NCI-H446 treated with DMSO at 0.1 percent for 48 hours (cell line): ENCODE results near the gene ZXDC.
A peak's percentile ranks its signal among the peaks of the same experiment; 100 is the strongest.

ENCODE experiments used
- DNase-seq: peaks from one replicate; lab custom pipeline; 2025; lab: John Stamatoyannopoulos, UW

ZXDC gene

DNA sequence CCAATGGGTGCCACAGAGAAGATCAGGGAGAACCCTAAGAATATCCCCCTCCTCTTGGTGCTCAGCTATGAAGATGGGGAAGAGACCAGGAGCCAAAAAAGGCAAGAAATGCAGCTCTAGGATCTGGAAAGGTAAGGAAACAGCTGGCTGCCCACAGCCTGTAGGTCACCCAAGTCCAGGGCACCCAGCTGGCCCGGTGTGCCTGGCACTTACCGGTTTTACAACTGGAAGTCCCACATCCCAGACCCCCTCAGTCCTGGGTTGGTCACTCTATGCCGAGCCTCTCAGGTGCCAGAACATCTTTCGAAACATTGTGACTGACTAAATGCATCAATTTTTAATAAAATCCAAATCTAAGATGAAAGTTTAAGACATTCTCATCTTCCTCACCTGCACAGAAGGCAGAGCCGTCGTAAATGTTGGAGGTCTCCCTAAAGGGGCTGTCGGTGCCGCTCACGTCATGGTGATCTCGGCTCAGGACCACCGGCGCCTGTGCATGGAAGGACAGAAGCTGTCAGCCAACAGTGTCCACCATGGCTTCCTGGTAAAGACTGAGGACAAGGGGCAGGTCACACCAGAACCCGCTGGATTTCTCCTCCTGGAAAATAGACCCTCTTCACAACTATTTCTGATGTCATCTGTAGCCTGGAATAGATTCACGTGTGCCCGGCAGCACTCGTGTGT, 13.3 kb upstream of the ZXDC start:
- no peak for DNase-seq

DNA sequence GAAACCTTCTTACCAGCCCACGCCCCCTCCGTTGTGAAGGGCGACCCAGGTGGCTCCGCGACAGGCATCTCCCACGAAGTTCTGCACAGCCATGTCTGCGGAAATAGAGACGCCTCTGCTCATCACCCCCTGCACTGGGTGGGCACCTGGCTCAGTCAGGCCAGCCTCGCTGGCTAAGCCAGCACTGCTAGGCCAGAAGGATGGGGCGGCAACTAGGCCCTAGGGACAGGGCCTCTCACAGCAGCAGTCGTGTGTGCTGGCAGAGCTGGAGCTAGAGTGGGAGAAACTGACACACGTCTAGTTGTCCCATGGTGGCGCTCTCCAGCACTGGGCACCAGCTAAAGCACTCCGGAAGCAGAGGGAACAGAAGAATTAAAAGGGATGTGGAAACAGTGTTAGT, 12.5 kb upstream of the ZXDC start:
- DNase-seq: no peak

DNA sequence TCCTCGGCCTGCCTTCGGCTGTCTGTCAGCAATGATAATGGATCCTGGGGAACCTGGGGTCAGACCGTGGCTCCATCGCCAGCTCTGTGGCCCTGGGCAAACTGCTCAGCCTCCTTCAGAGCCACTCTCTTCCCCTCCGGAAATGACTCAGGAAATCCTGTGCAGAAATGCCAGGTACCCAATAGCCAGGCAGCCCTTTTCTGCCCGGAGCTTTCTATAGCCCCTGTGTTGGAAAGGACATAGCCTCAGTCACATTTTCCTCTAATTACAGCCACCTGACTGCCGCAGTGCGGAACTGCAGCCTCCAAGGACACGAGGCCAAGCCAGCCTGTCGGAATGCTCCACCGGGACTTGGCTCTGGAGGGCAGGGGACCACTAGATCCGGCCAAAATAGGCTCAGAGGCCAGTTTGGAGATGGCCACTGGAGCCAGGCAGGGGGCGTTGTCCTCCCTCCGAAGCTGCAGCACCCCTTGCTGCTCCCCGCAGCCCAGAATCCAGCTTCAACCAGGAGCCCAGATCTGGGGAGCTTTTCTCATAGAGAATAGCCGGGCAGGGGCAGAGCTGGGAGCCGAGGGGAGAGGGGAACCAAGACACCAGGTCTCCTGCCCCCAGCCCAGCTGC, 11.6 kb upstream of the ZXDC start:
- no peak for DNase-seq

DNA sequence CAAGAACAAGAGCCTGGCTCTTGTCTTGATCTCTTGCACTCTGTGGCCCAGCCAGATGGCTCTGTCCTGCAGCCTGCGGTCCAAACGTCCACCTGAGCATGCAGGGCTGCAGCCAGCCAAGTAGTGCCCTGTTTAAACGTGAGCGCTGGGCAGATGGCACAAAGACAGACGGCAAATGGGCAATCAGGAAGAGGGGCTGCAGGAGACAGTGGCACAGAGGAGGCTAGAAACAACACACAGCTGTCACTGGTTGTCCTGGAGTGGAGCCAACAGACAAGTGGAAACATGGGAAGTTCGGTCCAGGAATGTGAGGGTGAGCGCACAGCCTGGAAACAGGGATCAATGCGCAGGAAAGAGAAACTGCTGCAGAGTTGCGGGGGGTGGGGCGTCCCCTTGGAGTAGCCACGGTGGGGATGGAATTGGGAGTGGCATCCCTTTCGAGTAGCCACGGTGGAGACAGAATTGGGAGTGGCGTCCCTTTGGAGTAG, 10.7 kb upstream of the ZXDC start:
- DNase-seq: peak; percentile 37

DNA sequence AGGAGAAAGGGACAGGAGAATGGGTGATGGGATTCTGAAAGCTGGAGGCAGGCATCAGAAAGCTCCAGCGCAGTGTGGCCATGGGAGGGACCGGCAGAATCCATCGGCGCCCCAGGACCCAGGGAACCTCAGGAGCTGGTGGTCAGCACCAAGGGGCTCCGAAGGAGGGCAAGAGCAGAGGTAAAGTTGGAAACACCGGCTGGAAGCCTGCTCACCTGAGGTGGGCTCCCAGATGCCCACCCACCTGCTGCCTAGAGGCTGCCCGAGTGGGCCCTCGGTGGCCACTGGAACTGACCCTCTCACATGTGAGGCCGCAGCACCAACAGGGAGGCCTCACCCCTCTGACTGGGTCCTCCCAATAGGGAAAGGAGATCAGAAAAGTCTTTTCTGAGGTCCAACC, 10.3 kb upstream of the ZXDC start:
- DNase-seq: no peak

DNA sequence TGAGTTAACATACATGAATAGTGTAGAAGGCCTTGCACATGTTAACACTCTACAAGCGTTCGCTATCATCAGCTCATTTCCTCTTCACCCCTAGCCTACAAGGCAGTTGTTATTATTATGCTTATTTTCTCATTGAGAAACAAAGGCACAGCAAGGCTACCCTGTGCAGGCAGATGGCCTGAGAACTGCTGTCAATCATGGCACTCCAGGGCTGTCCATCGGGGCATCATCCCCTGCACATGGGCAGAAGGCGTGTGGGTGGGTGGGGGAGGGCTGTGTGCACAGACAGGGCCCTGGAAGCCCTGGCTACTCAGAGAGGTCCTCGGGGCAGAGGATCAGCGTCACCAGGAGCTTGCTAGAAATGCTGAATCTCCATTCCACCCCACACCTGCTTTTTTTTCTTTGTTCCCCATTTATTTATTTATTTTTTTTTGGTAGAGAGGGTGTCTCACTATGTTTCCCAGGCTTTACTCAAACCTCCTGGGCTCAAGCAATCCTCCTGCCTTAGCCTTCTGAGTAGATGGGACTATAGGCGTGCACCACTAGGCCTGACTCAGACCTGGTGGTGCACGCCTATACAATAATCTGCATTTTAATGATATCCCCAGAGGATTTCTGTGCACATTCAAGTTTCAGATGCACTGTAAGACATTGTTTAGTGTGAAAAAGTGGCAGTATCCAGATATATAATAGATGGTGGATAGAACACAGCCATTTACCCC, 9.6 kb upstream of the ZXDC start:
- DNase-seq: no peak

DNA sequence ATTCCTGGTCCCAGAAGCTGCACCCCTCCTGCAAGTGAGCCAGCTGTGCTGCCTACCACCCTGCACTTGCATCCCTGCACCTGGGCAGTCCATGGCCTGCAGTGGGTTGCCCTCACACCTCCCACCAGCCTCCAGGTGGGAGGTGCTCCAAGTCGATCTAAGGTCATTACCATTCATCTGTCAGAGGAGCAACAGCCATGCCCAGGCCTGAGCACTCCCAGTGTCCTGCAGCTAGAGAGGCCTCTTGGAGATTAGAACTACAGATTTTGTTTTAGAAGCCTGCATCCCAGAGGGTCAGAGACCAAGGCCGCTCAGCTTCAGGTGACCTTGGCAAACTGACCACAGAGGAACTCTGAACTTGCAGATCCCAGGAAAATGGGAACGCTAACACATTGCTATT, 9.0 kb upstream of the ZXDC start:
- no peak for DNase-seq

DNA sequence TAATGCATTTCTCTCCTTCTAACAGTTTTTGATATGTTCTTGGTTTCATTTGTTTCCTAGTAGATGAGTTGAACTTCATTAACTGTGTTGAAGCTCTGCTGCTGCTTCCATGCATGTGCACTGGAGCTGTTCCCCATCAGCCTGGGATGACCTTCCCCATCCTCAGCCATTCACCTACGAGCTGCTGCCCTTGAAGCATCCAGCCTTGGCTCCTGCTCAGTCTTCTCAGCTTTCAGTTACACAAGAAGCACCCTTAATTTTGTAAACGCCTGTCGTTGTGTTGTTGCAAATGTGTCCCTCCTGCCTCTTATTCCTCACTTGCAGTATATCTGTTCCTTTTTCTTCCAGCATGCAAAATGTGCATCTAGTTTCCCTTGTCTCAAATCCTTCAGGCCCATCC, 8.5 kb upstream of the ZXDC start:
- DNase-seq: no peak

DNA sequence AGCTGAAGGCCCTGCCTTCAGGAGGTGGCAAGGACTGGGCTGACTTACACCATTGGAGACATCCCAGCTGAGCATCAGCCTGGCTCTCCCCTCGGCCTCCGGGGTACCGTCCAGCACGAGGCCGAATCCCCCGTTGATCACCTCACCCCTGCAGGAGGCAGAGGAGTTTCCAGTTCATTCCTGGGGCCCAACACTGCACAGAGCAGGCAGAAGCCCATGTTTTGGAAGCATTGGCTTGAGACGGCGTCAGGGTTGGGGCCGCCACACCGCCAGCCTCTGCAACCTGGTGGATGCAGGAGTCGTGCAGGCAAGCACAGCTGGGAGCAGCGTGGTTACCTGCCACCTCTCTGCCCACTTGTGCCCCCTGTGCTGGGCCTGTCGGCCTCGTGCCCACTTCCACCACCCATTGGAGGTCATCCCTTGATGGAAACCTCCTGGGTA, 7.7 kb upstream of the ZXDC start:
- DNase-seq: no peak

DNA sequence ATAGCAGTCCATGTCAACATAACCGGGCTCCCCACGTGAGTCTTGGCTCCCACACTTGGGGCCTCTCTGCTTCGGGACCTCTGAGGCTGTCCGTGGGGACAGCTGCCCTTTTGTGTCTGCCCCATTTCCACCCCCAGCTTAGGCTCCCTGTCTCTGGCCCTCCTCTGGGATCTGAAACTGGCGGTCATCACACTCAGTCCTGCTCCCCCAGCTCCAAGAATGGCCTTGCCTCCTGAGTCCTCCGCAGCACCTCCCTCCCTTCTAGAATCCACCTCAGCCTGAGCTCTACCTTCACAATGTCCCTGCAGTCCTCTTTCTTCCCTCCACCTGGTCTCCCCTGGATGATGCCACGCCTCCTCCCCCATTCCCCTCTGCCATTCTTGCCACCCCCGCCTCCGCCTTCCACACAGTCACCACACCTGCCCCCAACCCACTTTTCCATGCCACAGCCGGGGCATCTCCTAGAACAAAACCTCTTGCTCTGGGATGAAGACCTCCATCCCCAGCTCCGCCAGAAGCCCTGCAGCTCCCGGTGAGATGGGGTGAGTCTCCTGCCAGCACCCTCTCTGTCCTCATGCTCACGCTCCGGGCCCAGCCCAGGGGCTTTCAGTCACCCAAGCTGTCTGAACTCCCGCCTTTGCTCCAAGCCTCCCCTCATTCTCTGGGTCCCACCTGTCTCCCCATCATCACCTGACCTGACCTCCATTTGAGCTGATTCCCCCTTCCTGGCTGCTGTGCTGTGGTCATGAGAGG, 7.0 kb upstream of the ZXDC start:
- DNase-seq: no peak

DNA sequence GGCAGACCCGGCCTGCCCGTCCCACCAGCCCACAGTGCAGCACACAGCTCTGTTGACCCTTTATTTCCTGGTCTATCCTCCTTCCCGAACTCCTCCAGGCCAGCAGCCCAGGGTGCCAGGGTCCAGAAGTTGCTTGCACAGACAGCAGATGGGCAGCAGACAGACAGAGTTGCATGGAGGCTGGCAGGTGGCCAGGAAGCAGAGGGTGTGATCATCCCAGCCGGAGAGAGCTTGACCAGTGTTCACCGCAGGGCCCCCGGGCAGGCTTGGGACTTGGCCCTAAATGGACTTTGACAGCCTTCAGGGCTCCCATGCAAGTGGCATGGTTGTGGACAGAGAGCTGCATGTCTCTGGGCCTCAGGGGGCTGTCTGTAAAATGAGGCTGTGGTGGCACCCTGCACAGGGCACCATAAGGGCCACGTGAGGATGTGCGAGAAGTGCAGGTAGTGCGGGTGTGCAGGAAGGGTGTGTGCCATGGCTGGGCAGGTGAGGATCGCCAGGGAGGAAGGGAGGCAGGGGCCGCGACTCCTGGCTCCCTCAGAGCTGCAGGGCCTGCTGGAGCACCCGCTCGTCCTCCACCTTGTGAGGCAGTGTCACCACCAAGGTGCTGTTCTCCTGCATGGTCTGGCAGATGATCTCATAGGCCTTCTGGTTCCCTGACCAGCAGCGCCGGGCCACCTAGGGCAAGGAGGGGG, 6.3 kb upstream of the ZXDC start:
- DNase-seq: peak; percentile 39

DNA sequence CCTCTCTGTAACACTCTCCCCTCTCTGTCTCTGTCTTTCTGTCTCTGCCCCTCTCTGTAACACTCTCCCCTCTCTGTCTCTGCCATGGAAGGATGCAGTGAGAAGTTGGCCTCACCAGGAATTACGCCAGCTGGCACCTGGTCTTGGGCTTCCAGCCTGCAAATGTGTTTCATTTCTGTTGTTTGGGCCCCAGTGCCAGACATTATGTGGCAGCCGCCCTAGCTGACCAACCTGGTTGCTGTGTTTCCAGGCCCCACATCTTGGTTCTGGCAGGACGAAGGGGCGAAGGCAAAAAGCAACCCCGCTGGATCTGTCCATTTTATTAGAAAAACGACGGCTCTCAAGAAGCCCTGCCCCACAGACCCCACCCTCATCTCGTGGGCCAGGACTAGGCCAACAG, 5.2 kb upstream of the ZXDC start:
- peak; percentile 68 for DNase-seq

DNA sequence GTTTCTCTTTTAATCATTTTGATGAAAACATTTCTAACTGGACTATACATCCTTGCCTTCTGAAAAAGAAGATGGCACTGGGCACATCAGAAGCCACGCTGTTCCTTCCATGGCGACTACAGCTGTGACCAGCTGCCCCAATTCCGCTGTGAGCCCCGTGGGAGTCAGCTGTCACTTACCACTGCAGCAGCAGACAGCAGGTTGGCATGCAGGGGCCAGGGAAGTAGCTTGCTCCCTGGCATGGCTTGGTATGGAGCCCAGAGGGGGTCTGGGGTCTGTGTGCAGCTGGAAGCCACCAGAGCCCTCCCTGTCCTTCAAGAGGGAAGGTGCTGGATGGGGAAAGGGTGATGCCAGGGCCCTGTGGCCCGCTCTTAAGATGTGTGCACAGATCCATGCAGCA, 4.5 kb upstream of the ZXDC start:
- no peak for DNase-seq

DNA sequence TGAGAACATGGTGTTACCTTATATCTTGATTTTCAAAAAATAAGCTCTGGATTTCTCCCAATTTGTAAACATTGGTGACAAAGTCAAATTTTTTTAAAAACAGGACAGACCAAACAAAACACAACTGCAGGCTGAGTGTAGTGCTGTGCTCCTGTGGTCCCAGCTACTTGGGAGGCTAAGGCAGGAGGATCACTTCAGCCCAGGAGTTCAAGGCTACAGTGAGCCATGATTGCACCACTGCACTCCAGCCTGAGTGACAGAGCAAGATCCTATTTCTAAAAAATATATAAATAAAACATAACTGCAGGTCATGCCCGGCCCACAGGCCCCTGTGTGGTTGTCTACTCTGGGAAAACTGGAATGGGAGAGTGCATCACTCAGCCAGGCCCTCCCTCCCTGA, 4.0 kb upstream of the ZXDC start:
- DNase-seq: no peak

DNA sequence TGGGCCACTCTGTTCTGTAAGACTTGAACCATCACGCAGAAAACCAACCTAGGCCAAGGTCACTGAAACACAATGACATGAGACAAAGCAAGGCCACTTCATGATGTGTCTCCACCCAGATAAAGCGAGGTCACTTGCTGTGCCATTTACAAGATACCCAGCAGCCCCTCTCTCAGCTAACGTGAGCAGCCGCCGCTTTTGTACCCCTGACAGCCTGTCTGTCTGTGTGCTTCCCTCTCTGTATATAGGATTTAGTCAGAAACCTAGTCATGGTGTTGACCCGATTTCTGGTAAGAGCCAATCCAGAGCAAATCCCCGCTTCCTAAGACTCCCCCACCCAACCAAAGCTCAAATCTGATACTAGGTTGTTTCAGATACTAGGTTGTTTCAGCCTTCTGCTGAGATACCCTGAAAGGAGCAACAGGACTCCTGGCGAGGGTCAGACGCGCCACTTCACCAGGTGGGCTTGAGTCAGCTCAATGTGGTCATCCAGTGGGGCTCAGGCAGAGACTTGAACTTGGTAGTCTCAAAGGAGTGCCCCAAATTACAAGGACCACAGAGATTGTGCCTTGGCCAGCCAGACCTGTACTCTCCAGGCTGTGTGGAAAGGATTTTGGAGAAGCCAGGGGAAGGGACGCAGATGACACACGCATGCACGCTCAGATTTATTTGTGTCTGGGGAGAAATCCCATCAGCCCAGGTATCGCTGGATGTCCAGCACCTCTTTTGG, 3.1 kb upstream of the ZXDC start:
- no peak for DNase-seq

DNA sequence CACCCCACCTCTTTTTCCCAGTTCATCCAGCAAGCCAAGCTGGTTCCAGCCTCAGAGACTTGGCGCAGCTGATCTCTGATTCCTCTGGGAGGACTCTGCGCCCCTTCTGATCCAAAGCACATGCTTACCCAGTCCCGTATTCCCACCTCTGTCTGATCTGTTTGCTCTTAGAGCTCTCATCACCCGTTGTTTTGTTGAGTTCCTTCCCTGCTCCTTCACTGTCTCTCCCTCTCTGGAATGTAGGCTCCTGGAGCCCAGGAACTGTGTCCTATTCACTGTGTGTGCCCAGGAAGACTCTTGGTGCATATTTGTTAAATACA, 1.3 kb upstream of the ZXDC start:
- DNase-seq: peak; percentile 6

DNA sequence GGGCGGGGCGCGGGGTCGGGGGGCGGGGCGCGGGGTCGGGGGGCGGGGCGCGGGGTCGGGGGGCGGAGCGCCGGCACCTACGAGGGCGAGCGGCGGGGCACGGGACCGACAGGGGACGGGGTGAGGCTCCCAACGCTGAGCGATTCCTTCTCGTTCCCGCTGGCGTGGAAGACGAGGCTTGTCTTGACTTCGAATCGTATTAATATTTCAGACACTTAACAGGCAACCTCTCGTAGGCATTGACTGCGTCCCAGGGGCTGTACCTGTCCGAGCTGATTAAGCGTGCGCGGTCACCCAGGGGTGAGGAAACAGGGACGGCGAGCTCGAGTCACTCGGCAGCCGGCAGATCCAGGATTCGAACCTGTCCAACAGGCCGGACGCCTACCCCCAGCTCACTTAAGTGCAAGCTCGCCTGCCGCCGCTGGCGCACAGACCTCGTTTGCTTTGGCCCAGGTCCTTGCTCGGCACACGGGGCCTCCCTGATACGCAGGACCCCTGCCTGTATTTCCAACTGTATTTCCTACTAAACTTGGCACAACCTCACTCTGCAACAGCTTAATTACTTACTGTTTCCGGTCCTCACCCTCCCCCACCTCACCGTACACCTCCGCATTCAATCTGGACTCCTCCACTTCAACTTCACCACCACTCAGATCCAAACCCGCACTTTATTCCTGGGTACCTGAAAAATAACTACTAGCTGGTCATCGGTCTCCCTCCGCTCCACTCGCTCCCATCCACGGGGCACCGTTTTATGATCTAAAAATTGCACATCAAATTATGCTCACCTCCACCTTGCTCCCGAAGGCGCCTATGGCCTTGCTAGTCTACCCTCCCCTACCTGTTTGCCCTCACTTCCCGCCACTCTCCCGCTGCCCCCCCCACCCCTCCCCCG, 722 bp upstream of the ZXDC start:
- peak; percentile 42 for DNase-seq

DNA sequence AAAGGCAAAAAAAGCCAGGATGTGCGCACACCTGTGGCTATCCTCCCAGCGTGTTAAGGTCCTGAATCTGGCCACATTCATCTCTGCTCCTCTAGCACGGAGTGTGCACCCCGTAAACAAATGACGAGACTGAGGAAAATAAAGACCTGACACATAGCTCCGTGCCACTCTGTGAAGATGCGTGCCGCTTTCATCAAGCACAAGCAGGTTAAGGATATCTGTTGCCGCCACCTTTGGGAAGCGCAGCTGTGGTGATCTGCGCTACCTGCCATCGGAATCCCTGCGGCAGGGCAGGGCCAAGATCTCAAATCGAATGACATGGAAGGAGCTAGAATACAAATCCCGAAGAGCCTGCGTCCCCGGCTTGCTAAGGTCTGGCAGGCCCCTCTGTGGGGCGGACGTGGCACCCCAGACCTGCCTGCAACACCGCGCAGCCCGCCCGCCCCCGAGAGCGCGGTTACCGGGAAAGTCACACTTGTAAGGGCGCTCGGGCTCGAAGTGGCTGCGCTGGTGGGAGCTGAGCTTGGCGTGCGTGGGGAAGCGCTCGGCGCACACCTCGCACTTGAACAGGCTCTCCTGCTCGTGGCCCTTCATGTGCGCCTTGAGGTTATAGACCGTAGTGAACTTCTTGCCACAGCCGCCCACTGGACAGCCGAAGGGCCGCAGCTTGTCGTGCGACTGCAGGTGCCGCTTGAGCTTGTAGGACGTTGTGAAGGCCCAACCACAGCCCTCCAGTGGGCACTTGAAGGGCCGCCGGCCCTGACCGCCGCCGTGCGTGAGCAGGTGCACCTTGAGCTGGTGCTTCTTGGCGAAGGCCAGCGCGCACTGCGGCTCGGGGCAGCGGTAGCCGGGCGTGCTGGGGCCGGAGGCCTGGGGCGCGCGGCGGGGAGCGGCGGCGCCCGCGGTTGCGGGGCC, 936 bp downstream of the ZXDC start:
- no peak for DNase-seq
